Neural crest cell (in vitro differentiated cells): Measurements from ENCODE around the gene NIPSNAP2. TPM values are rescaled to one million over a fixed set of nuclear protein-coding genes. Genes with fewer than 3 reads are reported as not detected.

Experiments
- DNase-seq: peaks from one replicate; pipeline ENCODE4 v3.0.0; 2021; ENCODE audit warnings: low read depth, mixed read lengths, low spot score
- H3K27ac Mint-ChIP-seq: one replicate; pipeline ENCODE4 v1.8.0; 2021; ENCODE audit warnings: mild to moderate bottlenecking, mixed read lengths; ENCODE audit not compliant: unreplicated experiment
- H3K27me3 Mint-ChIP-seq: 2 replicates; pipeline ENCODE4 v1.8.0; 2021; ENCODE audit warnings: low read depth, mild to moderate bottlenecking, mixed read lengths
- H3K36me3 Mint-ChIP-seq: 2 replicates; pipeline ENCODE4 v1.8.0; 2021; ENCODE audit warnings: low read depth, mild to moderate bottlenecking, mixed read lengths
- H3K4me1 Mint-ChIP-seq: 2 replicates; pipeline ENCODE4 v1.8.0; 2021; ENCODE audit warnings: mixed read lengths
- H3K4me3 Mint-ChIP-seq: one replicate; pipeline ENCODE4 v1.8.0; 2021; ENCODE audit warnings: mild to moderate bottlenecking, mixed read lengths
- H3K9me3 Mint-ChIP-seq: 2 replicates; pipeline ENCODE4 v1.8.0; 2021; ENCODE audit warnings: mixed read lengths
- long read RNA-seq: library from polyadenylated mRNA; unstranded; transcript quantifications from one replicate; pipeline ENCODE4 v2.0.0, GENCODE V29; 2020
- total RNA-seq: library from RNA; stranded (reverse); gene quantifications from 2 replicates; pipeline ENCODE4 v1.2.1, GENCODE V29; 2021
- TF ChIP-seq, protein P1 (sequence below): fragments of 200-600 bp; sonication (generic); conservative IDR thresholded peaks from 2 replicates; pipeline ENCODE4 v1.5.0; 2021; ENCODE audit warnings: antibody characterized with exemption, mild to moderate bottlenecking

Gene NIPSNAP2
- 51.2 and 54.3 TPM in 2 replicates for total RNA-seq
- long read RNA-seq, full-length matches to known transcripts, result 102 of 119 reads
- long read RNA-seq, partial matches to known transcripts, result 3 of 119 reads
- long read RNA-seq, other reads (novel, unspliced or antisense), result 14 of 119 reads

DNA sequence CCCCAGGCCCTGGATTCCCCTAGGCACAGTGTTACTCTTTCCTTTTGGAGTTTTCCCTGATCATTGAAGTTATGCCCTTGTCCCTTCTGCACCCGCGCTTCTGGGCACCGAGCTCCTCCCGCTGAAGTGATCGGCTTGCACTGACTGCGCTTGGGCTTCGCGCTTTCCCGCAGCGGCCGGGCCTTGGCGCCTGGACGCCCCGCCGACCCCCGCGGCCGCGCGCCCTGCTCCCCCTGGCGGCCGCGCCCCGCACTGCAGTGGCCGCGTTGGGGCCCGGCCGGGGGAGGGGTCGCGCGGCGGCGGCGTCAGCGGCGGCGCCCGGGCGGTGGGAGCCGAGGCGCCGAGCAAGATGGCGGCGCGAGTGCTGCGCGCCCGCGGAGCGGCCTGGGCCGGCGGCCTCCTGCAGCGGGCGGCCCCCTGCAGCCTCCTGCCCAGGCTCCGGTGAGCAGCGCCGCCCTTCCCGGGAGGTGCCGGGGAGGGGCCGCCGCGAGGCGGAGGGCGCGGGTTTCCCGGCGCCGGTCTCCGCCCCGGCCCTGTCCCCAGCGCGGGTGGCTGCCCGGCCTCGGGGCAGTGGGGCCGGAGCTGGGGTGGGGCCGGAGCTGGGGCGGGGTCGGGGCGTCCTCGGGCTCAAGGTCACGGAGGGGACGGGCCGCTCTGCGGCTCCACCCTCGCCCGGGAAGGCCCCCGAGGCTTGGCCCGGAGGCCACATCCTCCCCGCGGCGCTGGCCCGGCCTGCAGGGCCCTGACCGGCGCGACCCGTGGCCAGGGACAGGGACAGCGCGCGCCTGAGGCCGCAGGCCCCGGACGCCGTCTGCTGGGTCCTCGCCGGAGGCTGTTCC lies at the start of gene NIPSNAP2:
TSS of gene NIPSNAP2 (plus strand) at position 325 of the 839 bp plus-strand sequence. CDS start at position 350, 25 bp downstream.
- no peaks in the 10 kb centered on the region for H3K9me3 Mint-ChIP-seq

DNA sequence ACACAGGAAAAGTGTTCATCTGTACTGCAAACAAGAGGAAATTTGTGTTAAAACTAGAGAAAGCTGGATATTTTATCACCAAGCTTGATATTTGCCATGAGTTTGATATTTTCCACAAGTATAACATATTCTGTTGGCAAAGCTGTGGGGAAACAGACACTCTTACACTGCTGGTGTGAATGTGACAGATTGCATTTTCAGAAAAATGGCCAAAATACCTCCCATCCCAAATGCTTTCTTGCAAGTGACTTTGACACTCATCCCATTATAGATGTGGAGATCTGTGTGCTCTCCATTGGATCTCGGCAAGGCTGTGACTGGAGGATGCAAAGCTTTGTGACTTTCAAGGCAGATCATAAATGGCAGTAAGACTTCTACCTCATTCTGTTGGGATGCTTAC lies 46.6 kb upstream of the NIPSNAP2 start:
- no peak for DNase-seq
- Mint-ChIP-seq H3K4me1 (peaks cover 2% of the 10 kb centered on the region), H3K9me3 (peaks cover 3% of the 10 kb centered on the region), H3K27ac (no peak overlapping the region), H3K36me3 (peaks cover 32% of the 10 kb centered on the region), H3K27me3 (no peaks in the 10 kb centered on the region), H3K4me3 (no peak overlapping the region)
- TF ChIP-seq, protein P1, sequence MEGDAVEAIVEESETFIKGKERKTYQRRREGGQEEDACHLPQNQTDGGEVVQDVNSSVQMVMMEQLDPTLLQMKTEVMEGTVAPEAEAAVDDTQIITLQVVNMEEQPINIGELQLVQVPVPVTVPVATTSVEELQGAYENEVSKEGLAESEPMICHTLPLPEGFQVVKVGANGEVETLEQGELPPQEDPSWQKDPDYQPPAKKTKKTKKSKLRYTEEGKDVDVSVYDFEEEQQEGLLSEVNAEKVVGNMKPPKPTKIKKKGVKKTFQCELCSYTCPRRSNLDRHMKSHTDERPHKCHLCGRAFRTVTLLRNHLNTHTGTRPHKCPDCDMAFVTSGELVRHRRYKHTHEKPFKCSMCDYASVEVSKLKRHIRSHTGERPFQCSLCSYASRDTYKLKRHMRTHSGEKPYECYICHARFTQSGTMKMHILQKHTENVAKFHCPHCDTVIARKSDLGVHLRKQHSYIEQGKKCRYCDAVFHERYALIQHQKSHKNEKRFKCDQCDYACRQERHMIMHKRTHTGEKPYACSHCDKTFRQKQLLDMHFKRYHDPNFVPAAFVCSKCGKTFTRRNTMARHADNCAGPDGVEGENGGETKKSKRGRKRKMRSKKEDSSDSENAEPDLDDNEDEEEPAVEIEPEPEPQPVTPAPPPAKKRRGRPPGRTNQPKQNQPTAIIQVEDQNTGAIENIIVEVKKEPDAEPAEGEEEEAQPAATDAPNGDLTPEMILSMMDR, result no peak

More for the DNA sequence above, at the start of gene NIPSNAP2:
- TF ChIP-seq, protein P1, result peak; percentile 66
- Mint-ChIP-seq H3K27ac (peak within 1 kb of the TSS; percentile 20), H3K4me3 (peak within 1 kb of the TSS; percentile 92), H3K36me3 (peaks cover 8% of the 10 kb centered on the region), H3K4me1 (peaks cover 21% of the 10 kb centered on the region), H3K27me3 (peaks cover 9% of the 10 kb centered on the region)
- DNase-seq, result peak; percentile 62

DNA sequence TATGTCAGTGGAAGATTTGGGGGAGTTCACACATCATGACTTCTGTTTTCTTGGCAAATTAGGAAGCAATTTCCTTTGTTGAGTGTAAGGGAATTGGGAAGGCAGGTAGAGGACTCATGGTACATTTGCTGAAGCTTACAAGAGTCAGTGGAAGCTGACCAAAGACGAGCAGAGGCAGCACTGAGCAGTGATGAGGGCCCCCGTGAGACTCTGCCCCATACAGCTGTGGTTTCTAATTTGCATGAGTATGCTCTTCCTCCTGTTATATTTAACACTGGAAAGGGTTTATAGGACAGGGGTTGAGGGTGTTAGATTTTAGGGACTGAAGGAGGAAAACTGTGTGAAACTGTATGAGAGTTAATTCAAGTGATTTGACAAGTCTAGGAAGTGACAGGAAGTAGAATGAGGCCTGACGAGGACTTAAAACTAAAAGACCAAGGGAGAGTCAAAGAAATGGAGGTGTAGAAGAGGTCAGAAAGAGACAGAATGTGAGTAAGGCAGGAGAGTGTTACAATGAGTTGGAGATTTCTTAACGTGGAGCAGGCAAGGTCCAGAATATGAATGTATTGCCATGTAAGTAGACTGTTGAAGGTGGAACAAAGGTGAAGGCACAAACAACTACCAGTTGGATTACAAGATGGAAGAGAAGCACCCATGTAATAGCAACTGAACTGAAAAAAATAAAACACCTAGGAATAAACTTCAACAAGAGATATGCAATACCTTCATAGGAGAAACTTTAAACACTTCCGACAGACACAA lies 36.2 kb upstream of the NIPSNAP2 start:
- no peak overlapping the region for H3K27ac Mint-ChIP-seq

DNA sequence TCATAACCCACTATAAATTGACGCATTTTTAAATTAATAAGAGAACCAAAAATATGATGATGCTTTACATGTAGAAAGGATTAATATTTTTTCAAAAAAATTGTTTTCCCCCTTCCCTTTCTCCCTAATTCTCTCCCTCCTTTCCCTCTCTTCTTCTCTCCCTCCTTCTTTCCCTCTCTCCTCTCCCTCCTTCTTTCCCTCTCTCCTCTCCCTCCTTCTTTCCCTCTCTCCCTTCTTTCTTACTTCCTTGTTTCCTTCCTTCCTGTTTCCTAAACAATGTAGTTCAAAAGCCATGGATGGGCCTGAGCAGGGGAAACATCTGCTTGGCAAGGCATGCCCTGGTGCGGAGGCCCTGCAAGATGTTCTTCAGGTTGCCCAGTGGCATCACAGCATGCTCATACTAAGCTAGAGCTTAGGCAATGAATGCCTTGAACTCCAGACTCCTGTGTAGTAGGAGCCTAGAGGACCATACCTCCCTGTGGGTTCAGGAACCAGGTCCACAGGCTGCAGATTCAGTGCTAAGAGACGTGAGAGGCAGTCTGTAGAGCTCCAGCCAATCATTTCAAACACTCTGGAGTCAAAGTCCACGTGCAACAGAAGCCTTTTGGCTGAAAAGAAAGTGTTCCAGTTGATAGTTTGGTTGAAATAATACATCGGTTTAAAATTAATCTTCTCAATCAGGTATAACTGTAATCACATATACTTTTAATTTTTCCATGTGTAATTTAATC lies 32.8 kb upstream of the NIPSNAP2 start:
- no peaks in the 10 kb centered on the region for H3K4me1 Mint-ChIP-seq
- H3K4me3 Mint-ChIP-seq, result no peak overlapping the region
- H3K9me3 Mint-ChIP-seq, result peaks cover 5% of the 10 kb centered on the region
- H3K27ac Mint-ChIP-seq, result no peak overlapping the region
- peaks cover 53% of the 10 kb centered on the region for H3K36me3 Mint-ChIP-seq
- no peaks in the 10 kb centered on the region for H3K27me3 Mint-ChIP-seq
- TF ChIP-seq, protein P1, result no peak
- DNase-seq, result no peak

More for the DNA sequence above, 36.2 kb upstream of the NIPSNAP2 start:
- H3K27me3 Mint-ChIP-seq, result no peaks in the 10 kb centered on the region
- H3K4me3 Mint-ChIP-seq, result no peak overlapping the region
- H3K36me3 Mint-ChIP-seq, result peaks cover 39% of the 10 kb centered on the region
- H3K4me1 Mint-ChIP-seq, result no peaks in the 10 kb centered on the region
- TF ChIP-seq, protein P1, result no peak
- no peak for DNase-seq
- peaks cover 3% of the 10 kb centered on the region for H3K9me3 Mint-ChIP-seq
